ENCODE data around the gene FAR2.

The FAR2 gene

DNA sequence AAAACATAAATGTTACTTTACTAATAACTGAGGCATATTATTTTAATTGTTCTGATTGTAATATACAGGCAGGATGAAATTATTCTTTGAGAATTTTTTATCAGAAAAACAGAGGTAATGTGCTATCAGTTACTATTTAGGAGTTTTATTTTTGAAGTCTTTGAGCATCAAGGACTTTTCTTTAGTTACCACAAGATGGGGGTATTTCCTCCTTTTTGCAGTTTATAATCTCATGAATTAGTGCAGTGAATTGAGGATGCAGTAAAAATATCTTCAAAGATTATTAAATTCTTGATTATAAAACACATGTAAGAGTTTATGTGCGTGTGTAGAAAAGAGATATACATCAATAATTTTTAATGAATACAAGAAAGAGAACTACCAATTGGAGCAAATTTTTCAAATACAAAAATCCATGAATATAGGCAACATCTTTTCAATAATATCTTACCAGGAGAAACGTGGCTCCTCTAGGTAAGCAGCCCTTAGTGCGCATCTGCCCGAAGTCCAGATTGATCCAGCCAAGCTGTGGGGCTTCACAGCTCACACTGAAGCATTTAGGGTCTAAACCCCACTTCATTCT is 160.3 kb downstream of the FAR2 start:
- TF ChIP-seq POLR2AphosphoS5 (IDR thresholded peaks at IDR 0.05; ENCODE audit: low read depth) (no peak), GABPA (IDR thresholded peaks at IDR 0.05; ENCODE audit: low read depth) (no peak), SPI1 (IDR thresholded peaks at IDR 0.05; ENCODE audit: borderline replicate concordance, low read depth) (no peak)
- TF ChIP-seq, protein P1, sequence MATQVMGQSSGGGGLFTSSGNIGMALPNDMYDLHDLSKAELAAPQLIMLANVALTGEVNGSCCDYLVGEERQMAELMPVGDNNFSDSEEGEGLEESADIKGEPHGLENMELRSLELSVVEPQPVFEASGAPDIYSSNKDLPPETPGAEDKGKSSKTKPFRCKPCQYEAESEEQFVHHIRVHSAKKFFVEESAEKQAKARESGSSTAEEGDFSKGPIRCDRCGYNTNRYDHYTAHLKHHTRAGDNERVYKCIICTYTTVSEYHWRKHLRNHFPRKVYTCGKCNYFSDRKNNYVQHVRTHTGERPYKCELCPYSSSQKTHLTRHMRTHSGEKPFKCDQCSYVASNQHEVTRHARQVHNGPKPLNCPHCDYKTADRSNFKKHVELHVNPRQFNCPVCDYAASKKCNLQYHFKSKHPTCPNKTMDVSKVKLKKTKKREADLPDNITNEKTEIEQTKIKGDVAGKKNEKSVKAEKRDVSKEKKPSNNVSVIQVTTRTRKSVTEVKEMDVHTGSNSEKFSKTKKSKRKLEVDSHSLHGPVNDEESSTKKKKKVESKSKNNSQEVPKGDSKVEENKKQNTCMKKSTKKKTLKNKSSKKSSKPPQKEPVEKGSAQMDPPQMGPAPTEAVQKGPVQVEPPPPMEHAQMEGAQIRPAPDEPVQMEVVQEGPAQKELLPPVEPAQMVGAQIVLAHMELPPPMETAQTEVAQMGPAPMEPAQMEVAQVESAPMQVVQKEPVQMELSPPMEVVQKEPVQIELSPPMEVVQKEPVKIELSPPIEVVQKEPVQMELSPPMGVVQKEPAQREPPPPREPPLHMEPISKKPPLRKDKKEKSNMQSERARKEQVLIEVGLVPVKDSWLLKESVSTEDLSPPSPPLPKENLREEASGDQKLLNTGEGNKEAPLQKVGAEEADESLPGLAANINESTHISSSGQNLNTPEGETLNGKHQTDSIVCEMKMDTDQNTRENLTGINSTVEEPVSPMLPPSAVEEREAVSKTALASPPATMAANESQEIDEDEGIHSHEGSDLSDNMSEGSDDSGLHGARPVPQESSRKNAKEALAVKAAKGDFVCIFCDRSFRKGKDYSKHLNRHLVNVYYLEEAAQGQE (IDR thresholded peaks at IDR 0.05; ENCODE audit: insufficient replicate concordance, low read depth), result no peak
- TF ChIP-seq, protein P2, sequence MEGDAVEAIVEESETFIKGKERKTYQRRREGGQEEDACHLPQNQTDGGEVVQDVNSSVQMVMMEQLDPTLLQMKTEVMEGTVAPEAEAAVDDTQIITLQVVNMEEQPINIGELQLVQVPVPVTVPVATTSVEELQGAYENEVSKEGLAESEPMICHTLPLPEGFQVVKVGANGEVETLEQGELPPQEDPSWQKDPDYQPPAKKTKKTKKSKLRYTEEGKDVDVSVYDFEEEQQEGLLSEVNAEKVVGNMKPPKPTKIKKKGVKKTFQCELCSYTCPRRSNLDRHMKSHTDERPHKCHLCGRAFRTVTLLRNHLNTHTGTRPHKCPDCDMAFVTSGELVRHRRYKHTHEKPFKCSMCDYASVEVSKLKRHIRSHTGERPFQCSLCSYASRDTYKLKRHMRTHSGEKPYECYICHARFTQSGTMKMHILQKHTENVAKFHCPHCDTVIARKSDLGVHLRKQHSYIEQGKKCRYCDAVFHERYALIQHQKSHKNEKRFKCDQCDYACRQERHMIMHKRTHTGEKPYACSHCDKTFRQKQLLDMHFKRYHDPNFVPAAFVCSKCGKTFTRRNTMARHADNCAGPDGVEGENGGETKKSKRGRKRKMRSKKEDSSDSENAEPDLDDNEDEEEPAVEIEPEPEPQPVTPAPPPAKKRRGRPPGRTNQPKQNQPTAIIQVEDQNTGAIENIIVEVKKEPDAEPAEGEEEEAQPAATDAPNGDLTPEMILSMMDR (IDR thresholded peaks at IDR 0.05; ENCODE audit: insufficient read depth, low read length), result no peak
- no peaks in the 10 kb centered on the region for H3K27me3 ChIP-seq (ENCODE audit: insufficient read depth, poor library complexity, severe bottlenecking)
- H3K27ac ChIP-seq (replicated peaks), result no peak overlapping the region
- DNase-seq (ENCODE audit: low read depth in 1 of 2, low spot score in 1 of 2), result no peak
- H3K4me3 ChIP-seq (replicated peaks; ENCODE audit: insufficient read depth, low read length), result no peak overlapping the region

DNA sequence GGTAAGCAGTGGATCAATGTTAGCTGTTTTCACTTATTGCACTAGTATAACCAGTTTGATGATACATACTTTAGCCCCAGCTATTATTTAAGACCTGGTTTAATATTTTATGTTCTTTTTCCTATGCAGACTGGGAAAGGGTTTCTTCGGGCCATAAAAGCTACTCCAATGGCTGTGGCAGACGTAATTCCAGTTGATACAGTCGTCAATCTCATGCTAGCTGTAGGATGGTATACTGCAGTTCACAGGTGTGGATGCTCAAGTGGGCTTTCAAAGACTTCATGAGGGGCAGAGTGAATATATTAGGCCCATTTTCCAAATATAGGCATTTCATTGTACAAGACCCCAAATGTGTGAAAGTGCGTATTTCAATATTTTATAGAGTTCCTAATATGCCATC is 161.8 kb downstream of the FAR2 start:
- Histone ChIP-seq H3K27ac (replicated peaks) (no peak overlapping the region), H3K27me3 (ENCODE audit: insufficient read depth, poor library complexity, severe bottlenecking) (no peaks in the 10 kb centered on the region), H3K4me3 (replicated peaks; ENCODE audit: insufficient read depth, low read length) (no peak overlapping the region)
- DNase-seq (ENCODE audit: low read depth in 1 of 2, low spot score in 1 of 2), result no peak
- TF ChIP-seq POLR2AphosphoS5 (IDR thresholded peaks at IDR 0.05; ENCODE audit: low read depth) (no peak), SPI1 (IDR thresholded peaks at IDR 0.05; ENCODE audit: borderline replicate concordance, low read depth) (no peak), GABPA (IDR thresholded peaks at IDR 0.05; ENCODE audit: low read depth) (no peak)
- TF ChIP-seq, protein P2 (IDR thresholded peaks at IDR 0.05; ENCODE audit: insufficient read depth, low read length), result no peak
- TF ChIP-seq, protein P1 (IDR thresholded peaks at IDR 0.05; ENCODE audit: insufficient replicate concordance, low read depth), result no peak

DNA sequence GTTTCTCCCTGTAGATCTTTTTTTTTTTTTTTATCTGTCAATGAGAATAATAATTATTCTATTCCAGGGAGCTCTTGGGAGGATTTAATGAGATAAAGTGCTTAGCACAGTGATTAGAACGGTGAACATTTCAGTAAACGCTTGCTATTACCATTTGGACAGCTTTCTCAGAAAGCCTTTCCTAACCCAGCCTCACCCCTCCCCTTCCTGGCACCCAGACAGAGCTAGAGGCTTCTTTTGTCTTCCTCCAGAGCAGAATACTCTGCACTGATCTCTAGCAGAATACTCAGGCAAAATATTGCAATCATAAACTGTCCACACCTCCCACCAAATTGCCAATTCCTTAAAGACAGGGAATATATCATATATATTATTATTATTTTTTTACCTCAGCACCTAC is 165.3 kb downstream of the FAR2 start:
- H3K4me3 ChIP-seq (replicated peaks; ENCODE audit: insufficient read depth, low read length), result no peak overlapping the region
- TF ChIP-seq, protein P1 (IDR thresholded peaks at IDR 0.05; ENCODE audit: insufficient replicate concordance, low read depth), result no peak
- TF ChIP-seq GABPA (IDR thresholded peaks at IDR 0.05; ENCODE audit: low read depth) (no peak), POLR2AphosphoS5 (IDR thresholded peaks at IDR 0.05; ENCODE audit: low read depth) (no peak), SPI1 (IDR thresholded peaks at IDR 0.05; ENCODE audit: borderline replicate concordance, low read depth) (no peak)
- TF ChIP-seq, protein P2 (IDR thresholded peaks at IDR 0.05; ENCODE audit: insufficient read depth, low read length), result no peak
- no peak overlapping the region for H3K27ac ChIP-seq (replicated peaks)
- H3K27me3 ChIP-seq (ENCODE audit: insufficient read depth, poor library complexity, severe bottlenecking), result no peaks in the 10 kb centered on the region
- DNase-seq (ENCODE audit: low read depth in 1 of 2, low spot score in 1 of 2), result no peak

All from HL-60 (cell line).